SK-N-SH (cell line): Measurements from ENCODE around the gene ZNF221. TPM values are rescaled to one million over a fixed set of nuclear protein-coding genes. Genes with fewer than 3 reads are reported as not detected.

Experiments
- CTCF ChIA-PET: fragments of 300-600, 350-600 bp; formaldehyde crosslinking; extraction: SDS; loops from one replicate; lab custom pipeline; 2021; lab: Yijun Ruan, JAX
- POLR2A ChIA-PET: fragments of 350-600 bp; sonication (Branson Sonifier 250); formaldehyde crosslinking; extraction: SDS; loops from one replicate; lab custom pipeline; 2020; ENCODE audit warnings: antibody characterized with exemption, inconsistent platforms; lab: Yijun Ruan, JAX
- DNase-seq: peaks from one replicate; pipeline ENCODE4 v3.0.0; 2012
- H2AFZ ChIP-seq: fragments of 200-600 bp; sonication (generic); 2 replicates; pipeline ENCODE4 v1.8.1; 2016; ENCODE audit warnings: antibody characterized with exemption, mild to moderate bottlenecking, low read depth
- H3F3A ChIP-seq: fragments of 200-600 bp; sonication (generic); replicated peaks from 2 replicates; pipeline ENCODE3; 2016; ENCODE audit warnings: antibody characterized with exemption, mild to moderate bottlenecking; ENCODE audit not compliant: insufficient read depth
- H3K27ac ChIP-seq, 2 experiments: fragments of 200-500 bp in 1 of 2; fragments of 200-600 bp in 1 of 2; sonication (Bioruptor generic) in 1 of 2; sonication (generic), shearing (Covaris generic) in 1 of 2; 2 replicates each; pipeline versions ENCODE4 v1.5.1 to v1.6.1; 2014 to 2016; ENCODE audit warnings: low read depth in 2 of 2, inconsistent platforms in 1 of 2, low read length in 1 of 2, mild to moderate bottlenecking in 1 of 2, mixed read lengths in 1 of 2
- H3K27me3 ChIP-seq: fragments of 200-600 bp; sonication (generic), shearing (Covaris generic); 2 replicates; pipeline ENCODE4 v1.6.1; 2016; ENCODE audit warnings: mixed run types; ENCODE audit not compliant: insufficient read depth
- H3K36me3 ChIP-seq, 2 experiments: fragments of 200-500 bp in 1 of 2; fragments of 200-600 bp in 1 of 2; sonication (Bioruptor generic) in 1 of 2; sonication (generic) in 1 of 2; replicated peaks in 1 of 2; 2 replicates each; pipeline versions ENCODE3 to v1.5.1; 2014 to 2016; ENCODE audit warnings: low read length in 1 of 2, mild to moderate bottlenecking in 1 of 2; ENCODE audit not compliant: insufficient read depth in 2 of 2, control insufficient read depth in 1 of 2
- H3K4me1 ChIP-seq, 2 experiments: fragments of 200-500 bp in 1 of 2; fragments of 200-600 bp in 1 of 2; sonication (Bioruptor generic) in 1 of 2; sonication (generic), shearing (Covaris generic) in 1 of 2; 2 replicates each; pipeline versions ENCODE4 v1.5.1 to v1.6.1; 2014 to 2016; ENCODE audit warnings: low read depth in 1 of 2, low read length in 1 of 2, mixed run types in 1 of 2; ENCODE audit not compliant: insufficient read depth in 2 of 2, control insufficient read depth in 1 of 2
- H3K4me2 ChIP-seq: fragments of 200-600 bp; sonication (generic), shearing (Covaris generic); 2 replicates; pipeline ENCODE4 v1.6.1; 2017; ENCODE audit warnings: mixed run types
- H3K4me3 ChIP-seq, 2 experiments: fragments of 200-500 bp in 1 of 2; fragments of 200-600 bp in 1 of 2; sonication (Bioruptor generic) in 1 of 2; sonication (generic), shearing (Covaris generic) in 1 of 2; 2 replicates each; pipeline versions ENCODE4 v1.5.1 to v1.8.1; 2014 to 2016; ENCODE audit warnings: low read depth in 2 of 2, inconsistent platforms in 1 of 2, low read length in 1 of 2, mild to moderate bottlenecking in 1 of 2, mixed read lengths in 1 of 2, moderate library complexity in 1 of 2
- H3K79me2 ChIP-seq: fragments of 200-600 bp; sonication (generic); 2 replicates; pipeline ENCODE4 v1.8.1; 2017; ENCODE audit warnings: mild to moderate bottlenecking; ENCODE audit not compliant: insufficient read depth
- H3K9ac ChIP-seq: fragments of 200-600 bp; sonication (generic); 2 replicates; pipeline ENCODE4 v1.6.1; 2017; ENCODE audit warnings: mixed run types
- H3K9me2 ChIP-seq: fragments of 200-600 bp; sonication (generic); 2 replicates; pipeline ENCODE4 v1.6.1; 2017; ENCODE audit warnings: mixed run types
- H3K9me3 ChIP-seq: fragments of 200-600 bp; sonication (generic); 2 replicates; pipeline ENCODE4 v1.6.1; 2017; ENCODE audit warnings: mixed run types, mild to moderate bottlenecking, moderate library complexity
- H4K20me1 ChIP-seq: fragments of 200-600 bp; sonication (generic); 2 replicates; pipeline ENCODE4 v1.6.1; 2017; ENCODE audit warnings: mild to moderate bottlenecking, mixed run types; ENCODE audit not compliant: insufficient read depth
- CHD2 ChIP-seq: fragments of 150-350 bp; IDR thresholded peaks from 2 replicates; pipeline ENCODE4 v1.6.1; 2018; ENCODE audit warnings: low read length; ENCODE audit not compliant: partially characterized antibody
- CTCF ChIP-seq: fragments of 200-600 bp; sonication (generic); IDR thresholded peaks from 2 replicates; pipeline ENCODE4 v1.6.1; 2017; ENCODE audit warnings: antibody characterized with exemption, mild to moderate bottlenecking, moderate library complexity
- ELF1 ChIP-seq: IDR thresholded peaks from 2 replicates; pipeline ENCODE4 v1.4.0; 2012
- EP300 ChIP-seq, 2 experiments: IDR thresholded peaks; 2 replicates each; pipeline versions ENCODE4 v1.4.0 to v1.6.1; 2012; ENCODE audit warnings: borderline replicate concordance in 1 of 2, low read depth in 1 of 2, low read length in 1 of 2
- EZH2phosphoT487 ChIP-seq: fragments of 200-600 bp; sonication (generic); IDR thresholded peaks from 2 replicates; pipeline ENCODE4 v1.6.1; 2017; ENCODE audit warnings: low read depth, mixed run types, mild to moderate bottlenecking, antibody characterized with exemption, moderate library complexity, borderline replicate concordance
- FOSL2 ChIP-seq: IDR thresholded peaks from 2 replicates; pipeline ENCODE4 v1.4.0; 2012; ENCODE audit warnings: low read depth, mild to moderate bottlenecking, moderate library complexity, borderline replicate concordance
- FOXM1 ChIP-seq: IDR thresholded peaks from 2 replicates; pipeline ENCODE4 v1.4.0; 2012; ENCODE audit warnings: low read depth, mild to moderate bottlenecking
- IRF3 ChIP-seq: fragments of 150-350 bp; IDR thresholded peaks from 2 replicates; pipeline ENCODE4 v1.6.1; 2016; ENCODE audit warnings: mild to moderate bottlenecking, low read depth, low read length
- NFIC ChIP-seq: IDR thresholded peaks from 2 replicates; pipeline ENCODE4 v1.4.0; 2012; ENCODE audit warnings: borderline replicate concordance
- NRF1 ChIP-seq: IDR thresholded peaks from 2 replicates; pipeline ENCODE4 v1.6.1; 2012; ENCODE audit warnings: low read depth, mild to moderate bottlenecking, low read length
- POLR2AphosphoS5 ChIP-seq: IDR thresholded peaks from 2 replicates; pipeline ENCODE4 v1.6.1; 2012; ENCODE audit warnings: low read depth, low read length
- RAD21 ChIP-seq: IDR thresholded peaks from 2 replicates; pipeline ENCODE4 v1.6.1; 2012; ENCODE audit warnings: mild to moderate bottlenecking, low read length
- RFX5 ChIP-seq: IDR thresholded peaks from 2 replicates; pipeline ENCODE4 v1.6.1; 2012; ENCODE audit warnings: mild to moderate bottlenecking, improper control_type of control experiment, low read length
- RXRA ChIP-seq: IDR thresholded peaks from 2 replicates; pipeline ENCODE4 v1.4.0; 2012; ENCODE audit warnings: low read depth, mild to moderate bottlenecking, borderline replicate concordance
- SIN3A ChIP-seq: IDR thresholded peaks from 2 replicates; pipeline ENCODE4 v1.6.1; 2012; ENCODE audit warnings: low read depth, mild to moderate bottlenecking, low read length, moderate library complexity, borderline replicate concordance
- SMC3 ChIP-seq: IDR thresholded peaks from 2 replicates; pipeline ENCODE4 v1.6.1; 2012; ENCODE audit warnings: low read depth, low read length, improper control_type of control experiment
- TCF12 ChIP-seq: IDR thresholded peaks from 2 replicates; pipeline ENCODE4 v1.4.0; 2012
- YY1 ChIP-seq: IDR thresholded peaks from 2 replicates; pipeline ENCODE4 v1.4.0; 2012; ENCODE audit warnings: low read depth, mild to moderate bottlenecking
- ZBTB33 ChIP-seq: IDR thresholded peaks from 2 replicates; pipeline ENCODE4 v1.4.0; 2012; ENCODE audit warnings: low read depth, borderline replicate concordance
- WGBS: methylation state at CpG from one replicate; pipeline ENCODE4 v1.1.6; 2017; ENCODE audit warnings: low lambda C conversion rate; 5-methylcytosine and 5-hydroxymethylcytosine counted together
- polyA plus RNA-seq, 3 experiments: library from polyadenylated mRNA; depleted of rRNA; stranded (reverse); fragments of >200 nt; gene quantifications; 2 replicates each; pipeline ENCODE4 v1.2.3, GENCODE V29; 2012
- TF ChIP-seq, protein P1 (sequence below): IDR thresholded peaks from 2 replicates; pipeline ENCODE4 v1.4.0; 2012; ENCODE audit warnings: low read depth, borderline replicate concordance

The ZNF221 gene
- polyA plus RNA-seq, 1 of the 3 experiments (the other 2 are of a cell fraction), result 0.64 TPM

DNA sequence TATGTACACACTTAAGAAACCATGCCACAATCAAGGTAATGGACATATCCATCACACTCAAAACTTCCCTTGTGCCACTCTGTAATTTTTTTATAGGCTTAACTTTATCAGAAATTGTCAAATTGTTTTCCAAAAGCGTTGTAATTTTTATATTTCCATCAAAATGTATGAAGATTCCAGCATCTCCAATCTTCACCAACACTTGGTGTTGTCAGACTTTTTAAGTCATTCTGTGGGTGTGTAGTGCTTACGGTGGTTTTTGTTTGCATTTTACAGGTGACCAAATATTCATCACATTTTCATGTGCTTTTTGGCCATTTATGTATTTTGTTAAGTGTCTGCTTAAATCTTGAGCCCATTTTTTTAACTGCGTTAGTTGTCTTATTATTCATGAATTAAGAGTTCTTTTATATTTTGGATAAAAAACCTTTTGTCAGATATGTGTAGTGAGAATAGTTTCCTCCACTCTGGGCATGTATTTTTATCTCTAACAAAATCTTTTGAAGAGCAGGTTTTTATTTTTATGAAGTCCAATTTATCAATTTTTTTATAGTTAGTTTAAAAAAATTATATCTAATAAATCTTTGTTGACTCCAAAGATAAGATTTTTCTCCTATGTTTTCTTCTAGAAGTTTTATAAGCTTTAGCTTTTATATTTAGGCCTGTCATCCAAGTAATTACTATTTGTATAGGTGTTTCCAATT is 11.3 kb upstream of the ZNF221 start:
- H3K4me3 ChIP-seq, result no peak overlapping the region
- H4K20me1 ChIP-seq, result no peaks in the 10 kb centered on the region
- no peaks in the 10 kb centered on the region; a peak in 2 of 4 replicates for H3K4me1 ChIP-seq
- H3K9ac ChIP-seq, result no peak overlapping the region
- ChIA-PET CTCF (interaction anchor here (1.0 kb wide), 1 partner anchor 11 kb away, joined by 3 read pairs; the partner anchor contains the start of gene ZNF221), POLR2A (no interaction called here)
- H3K4me2 ChIP-seq, result no peak overlapping the region
- no peak overlapping the region for H2AFZ ChIP-seq
- no peak overlapping the region for H3K27ac ChIP-seq
- DNase-seq, result no peak
- 27% methylated on average over 3 of the region's 3 CpGs for WGBS
- no peaks in the 10 kb centered on the region for H3K9me2 ChIP-seq
- H3K9me3 ChIP-seq, result peaks cover 5% of the 10 kb centered on the region; the same call in 1 of the 2 replicates
- no peaks in the 10 kb centered on the region for H3K79me2 ChIP-seq
- peaks cover 7% of the 10 kb centered on the region for H3F3A ChIP-seq
- H3K27me3 ChIP-seq, result no peaks in the 10 kb centered on the region
- no peaks in the 10 kb centered on the region for H3K36me3 ChIP-seq
- TF ChIP-seq CTCF (no peak), YY1 (no peak), SIN3A (no peak), CHD2 (no peak), ELF1 (no peak), NRF1 (no peak), RXRA (no peak), RAD21 (no peak), ZBTB33 (no peak), RFX5 (no peak), EP300 (IDR thresholded peaks at IDR 0.05; ENCODE audit: borderline replicate concordance in 1 of 2, low read depth in 1 of 2, low read length in 1 of 2) (no peak), POLR2AphosphoS5 (no peak), EZH2phosphoT487 (no peak), IRF3 (no peak), NFIC (no peak), FOSL2 (no peak), FOXM1 (no peak), SMC3 (no peak), TCF12 (no peak)
- TF ChIP-seq, protein P1, sequence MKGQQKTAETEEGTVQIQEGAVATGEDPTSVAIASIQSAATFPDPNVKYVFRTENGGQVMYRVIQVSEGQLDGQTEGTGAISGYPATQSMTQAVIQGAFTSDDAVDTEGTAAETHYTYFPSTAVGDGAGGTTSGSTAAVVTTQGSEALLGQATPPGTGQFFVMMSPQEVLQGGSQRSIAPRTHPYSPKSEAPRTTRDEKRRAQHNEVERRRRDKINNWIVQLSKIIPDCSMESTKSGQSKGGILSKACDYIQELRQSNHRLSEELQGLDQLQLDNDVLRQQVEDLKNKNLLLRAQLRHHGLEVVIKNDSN, result no peak
